Erythroblast (primary cell): Measurements from ENCODE around the gene FSTL4.

Experiments used
- GATA1 ChIP-seq: IDR thresholded peaks from 2 replicates; pipeline ENCODE4 v1.6.1; 2011; ENCODE audit warnings: low read depth, mild to moderate bottlenecking, control low read depth, low read length, moderate library complexity
- POLR2A ChIP-seq: IDR thresholded peaks from 2 replicates; pipeline ENCODE4 v1.6.1; 2011; ENCODE audit warnings: mild to moderate bottlenecking, low read length

DNA sequence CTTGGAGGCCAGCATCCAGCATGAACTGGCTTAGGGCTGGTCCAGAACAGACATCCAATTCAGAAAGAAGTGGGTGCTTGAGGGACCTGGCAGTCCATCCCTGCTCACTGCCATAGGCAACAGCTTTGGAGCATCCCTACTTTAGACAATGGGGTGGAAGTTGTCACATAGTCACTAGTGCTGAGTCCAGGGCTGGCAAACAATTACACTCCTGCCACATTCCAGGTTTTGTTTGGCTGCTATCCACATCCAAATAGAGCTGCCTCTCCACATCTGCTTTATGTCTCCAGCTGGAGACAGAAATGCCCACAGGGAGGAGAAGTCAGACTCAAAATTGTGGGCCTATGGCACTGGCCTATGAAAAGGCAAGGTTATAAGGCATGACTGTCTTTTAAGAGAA, 7.0 kb downstream of the FSTL4 start:
- TF ChIP-seq POLR2A (no peak), GATA1 (no peak)
